Measurements from ENCODE around the gene IRF9.
A peak's percentile ranks its signal among the peaks of the same experiment; 100 is the strongest.

The IRF9 gene

GRCh38 chr14:24149302-24149969 lies 11.6 kb upstream of the IRF9 start:
- DNase-seq: no peak

- DNase-seq: no peak
Observed at GRCh38 chr14:24150061-24150460, 11.0 kb upstream of the IRF9 start.

GRCh38 chr14:24150567-24150966 lies 10.5 kb upstream of the IRF9 start:
- DNase-seq: no peak

GRCh38 chr14:24150993-24151392 lies 10.1 kb upstream of the IRF9 start:
- no peak for DNase-seq

GRCh38 chr14:24151404-24152080 lies 9.5 kb upstream of the IRF9 start:
- DNase-seq: no peak

GRCh38 chr14:24155100-24155499 lies 6.0 kb upstream of the IRF9 start:
- no peak for DNase-seq

- no peak for DNase-seq
Observed at GRCh38 chr14:24156840-24157239, 4.2 kb upstream of the IRF9 start.

- no peak for DNase-seq
Observed at GRCh38 chr14:24157331-24157730, 3.7 kb upstream of the IRF9 start.

- no peak for DNase-seq
Observed at GRCh38 chr14:24159777-24160498, 1.1 kb upstream of the IRF9 start.

- DNase-seq: no peak
Observed at GRCh38 chr14:24160499-24160849, 591 bp upstream of the IRF9 start.

- DNase-seq: no peak
Observed at GRCh38 chr14:24162093-24162492, 1.0 kb downstream of the IRF9 start.

GRCh38 chr14:24164518-24164991 lies 3.5 kb downstream of the IRF9 start:
- DNase-seq: no peak

- DNase-seq: no peak
Observed at GRCh38 chr14:24165785-24166184, 4.7 kb downstream of the IRF9 start.

GRCh38 chr14:24167469-24168114 lies 6.5 kb downstream of the IRF9 start:
- no peak for DNase-seq

GRCh38 chr14:24171422-24172260 lies 10.6 kb downstream of the IRF9 start, which contains the start of gene REC8:
TSS of gene REC8 (plus strand) at chr14:24172080. CDS start at chr14:24172553, 473 bp downstream.
- peak; percentile 58 for DNase-seq

GRCh38 chr14:24172261-24172860 lies 11.3 kb downstream of the IRF9 start:
- DNase-seq: no peak

GRCh38 chr14:24172871-24173281 lies 11.8 kb downstream of the IRF9 start:
- no peak for DNase-seq

GRCh38 chr14:24176599-24176998 lies 15.5 kb downstream of the IRF9 start:
- DNase-seq: no peak

- DNase-seq: no peak
Observed at GRCh38 chr14:24177041-24177825, 16.2 kb downstream of the IRF9 start.

- no peak for DNase-seq
Observed at GRCh38 chr14:24177891-24178290, 16.8 kb downstream of the IRF9 start.

All from activated CD4-positive, CD25-positive, alpha-beta regulatory T cell treated with anti-CD3 and anti-CD28 coated beads, Interleukin-2, amount 50 U/mL, for 72 hours (primary cell).